Measurements from ENCODE around the gene ZKSCAN1. TPM values are rescaled to one million over a fixed set of nuclear protein-coding genes. Genes with fewer than 3 reads are reported as not detected.
"Not testable (repeated sequence)": the region's sequence is repeated elsewhere in the genome, so short reads cannot be mapped to it uniquely, and the experiment has no call there.

Gene ZKSCAN1
- total RNA-seq, 1 donor from 2014 or later = 32.9 TPM

DNA sequence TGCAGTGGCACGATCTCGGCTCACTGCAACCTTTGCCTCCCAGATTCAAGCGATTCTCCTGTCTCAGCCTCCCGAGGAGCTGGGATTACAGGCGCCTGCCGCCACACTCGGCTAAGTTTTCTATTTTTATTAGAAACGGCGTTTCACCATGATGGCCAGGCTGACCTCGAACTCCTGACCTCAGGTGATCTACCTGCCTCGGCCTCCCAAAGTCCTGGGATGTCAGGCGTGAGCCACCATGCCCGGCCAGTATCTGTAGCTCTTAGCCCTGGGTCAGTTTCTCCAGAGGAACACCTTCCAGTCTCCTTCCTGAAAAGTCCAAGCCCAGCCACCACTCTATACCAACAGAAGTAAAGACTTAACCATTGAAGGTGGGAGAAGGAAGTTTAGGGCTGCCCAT is 15.2 kb upstream of the ZKSCAN1 start:
- Histone ChIP-seq H3K36me3 (ENCODE audit: control insufficient read depth in 3 of 3, insufficient read depth in 3 of 3, low read length in 3 of 3) (no peaks in the 10 kb centered on the region), H3K4me3 (ENCODE audit: low read length in 3 of 3) (no peak overlapping the region)

DNA sequence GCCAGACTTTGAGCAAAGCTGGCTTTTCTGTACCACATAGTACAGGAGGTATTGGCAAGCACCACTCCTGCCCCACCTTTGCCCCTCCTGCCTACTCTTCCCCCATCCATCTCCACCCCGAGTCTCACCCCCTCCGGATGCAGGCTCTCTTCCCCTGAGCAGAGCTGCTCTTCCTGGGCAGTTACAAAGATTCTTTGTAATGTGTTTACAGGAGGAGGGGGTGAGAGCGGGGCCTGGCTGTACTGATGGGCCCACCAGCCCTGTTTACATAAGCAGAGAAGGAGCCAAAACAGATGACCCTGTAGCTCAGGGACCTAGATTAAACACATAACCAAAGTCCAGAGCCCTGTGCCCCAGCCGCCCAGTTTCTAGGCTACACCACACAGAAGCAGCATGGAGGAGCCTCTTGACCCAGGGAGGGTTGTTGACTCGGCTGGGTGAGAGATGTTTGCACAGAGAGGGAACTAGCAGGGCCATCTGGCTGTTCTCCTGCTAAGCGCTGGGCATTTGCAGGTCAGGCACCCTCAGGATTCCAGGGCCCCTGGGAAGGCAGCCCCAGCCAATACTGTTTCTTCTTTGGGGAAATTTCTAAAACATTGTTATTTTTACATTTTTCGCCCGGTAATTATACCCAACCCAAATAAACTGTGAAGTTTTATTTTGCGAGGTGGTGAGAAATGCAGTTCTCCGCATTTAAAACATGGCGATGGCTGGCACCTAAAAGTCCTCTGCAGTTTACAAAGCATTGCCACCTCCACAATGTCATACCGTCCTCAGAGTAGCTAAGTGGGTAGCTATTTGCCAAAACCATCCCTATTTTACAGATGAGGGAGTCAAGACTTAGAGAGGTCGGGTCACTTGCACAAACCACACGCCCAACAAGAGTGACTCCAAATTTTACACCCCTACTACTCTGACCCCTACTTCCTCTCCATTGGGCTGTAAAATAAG is 11.4 kb upstream of the ZKSCAN1 start:
- no peak overlapping the region for H3K4me3 ChIP-seq (ENCODE audit: low read length in 3 of 3)
- H3K9me3 ChIP-seq (ENCODE audit: control insufficient read depth in 3 of 3, low read length in 3 of 3) = no peaks in the 10 kb centered on the region
- no peaks in the 10 kb centered on the region for H3K4me1 ChIP-seq (ENCODE audit: control insufficient read depth in 3 of 3, insufficient read depth in 3 of 3, low read length in 3 of 3)
- no peak overlapping the region for H3K27ac ChIP-seq (ENCODE audit: low read depth, low read length)
- H3K36me3 ChIP-seq (ENCODE audit: control insufficient read depth in 3 of 3, insufficient read depth in 3 of 3, low read length in 3 of 3) = no peaks in the 10 kb centered on the region
- no peak overlapping the region for H3K9ac ChIP-seq (ENCODE audit: low read depth in 1 of 3, low read length in 3 of 3)
- H3K27me3 ChIP-seq (ENCODE audit: control insufficient read depth in 3 of 3, insufficient read depth in 3 of 3, low read length in 3 of 3) = no peaks in the 10 kb centered on the region

More for the DNA sequence above, 15.2 kb upstream of the ZKSCAN1 start:
- Histone ChIP-seq H3K9ac (ENCODE audit: low read depth in 1 of 3, low read length in 3 of 3) (no peak overlapping the region), H3K4me1 (ENCODE audit: control insufficient read depth in 3 of 3, insufficient read depth in 3 of 3, low read length in 3 of 3) (peaks cover 0 to 8% (median 0%) of the 10 kb centered on the region in 3 donors), H3K27ac (ENCODE audit: low read depth, low read length) (no peak overlapping the region), H3K27me3 (ENCODE audit: control insufficient read depth in 3 of 3, insufficient read depth in 3 of 3, low read length in 3 of 3) (peaks cover 0 to 7% (median 0%) of the 10 kb centered on the region in 3 donors), H3K9me3 (ENCODE audit: control insufficient read depth in 3 of 3, low read length in 3 of 3) (no peaks in the 10 kb centered on the region)

DNA sequence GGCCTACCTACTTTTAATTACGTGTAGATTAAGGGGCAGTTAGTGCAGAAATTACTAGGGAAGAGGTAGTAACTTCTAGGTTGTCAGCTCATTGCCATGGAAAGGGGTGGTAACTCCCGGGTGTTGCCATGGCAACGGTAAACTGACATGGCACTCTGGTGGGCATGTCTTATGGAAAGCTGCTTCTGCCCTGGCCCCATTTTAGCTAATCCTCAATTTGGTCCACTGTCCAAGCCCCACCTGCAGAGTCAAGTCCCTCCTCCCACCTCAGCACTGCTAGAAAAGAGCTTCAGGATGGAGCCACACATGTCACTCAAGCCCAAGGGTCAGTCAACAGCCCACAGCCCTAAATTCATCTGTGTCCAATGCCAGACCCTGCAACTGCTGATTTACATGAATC is 7.5 kb upstream of the ZKSCAN1 start:
- no peak overlapping the region for H3K4me3 ChIP-seq (ENCODE audit: low read length in 3 of 3)
- H3K9ac ChIP-seq (ENCODE audit: low read depth in 1 of 3, low read length in 3 of 3) = no peak overlapping the region
- no peaks in the 10 kb centered on the region for H3K9me3 ChIP-seq (ENCODE audit: control insufficient read depth in 3 of 3, low read length in 3 of 3)
- peaks cover 0 to 5% (median 0%) of the 10 kb centered on the region in 3 donors for H3K27me3 ChIP-seq (ENCODE audit: control insufficient read depth in 3 of 3, insufficient read depth in 3 of 3, low read length in 3 of 3)
- no peaks in the 10 kb centered on the region for H3K36me3 ChIP-seq (ENCODE audit: control insufficient read depth in 3 of 3, insufficient read depth in 3 of 3, low read length in 3 of 3)
- H3K27ac ChIP-seq (ENCODE audit: low read depth, low read length) = no peak overlapping the region
- H3K4me1 ChIP-seq (ENCODE audit: control insufficient read depth in 3 of 3, insufficient read depth in 3 of 3, low read length in 3 of 3) = no peaks in the 10 kb centered on the region

DNA sequence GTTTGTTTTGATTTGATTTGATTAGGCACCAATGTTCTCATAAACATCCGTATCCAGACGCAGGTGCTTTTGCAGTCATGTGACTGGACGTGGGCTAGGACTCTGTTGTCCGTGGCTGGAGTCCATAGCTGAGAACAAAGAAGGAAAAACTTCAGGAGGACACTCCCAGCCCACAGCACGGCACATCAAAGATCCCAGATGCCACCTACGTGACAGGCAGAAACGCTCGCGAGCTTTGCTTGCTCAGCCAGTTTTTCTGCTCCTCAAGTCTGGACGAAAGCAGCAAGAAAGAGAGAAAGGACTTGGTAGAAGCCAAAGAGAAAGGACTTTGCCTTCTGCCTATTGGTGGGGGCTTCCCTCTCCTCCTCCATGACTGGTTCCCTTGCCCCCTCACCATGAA is 6.9 kb upstream of the ZKSCAN1 start:
- Histone ChIP-seq H3K4me1 (ENCODE audit: control insufficient read depth in 3 of 3, insufficient read depth in 3 of 3, low read length in 3 of 3) (no peaks in the 10 kb centered on the region), H3K27ac (ENCODE audit: low read depth, low read length) (no peak overlapping the region), H3K9me3 (ENCODE audit: control insufficient read depth in 3 of 3, low read length in 3 of 3) (no peaks in the 10 kb centered on the region), H3K4me3 (ENCODE audit: low read length in 3 of 3) (no peak overlapping the region), H3K36me3 (ENCODE audit: control insufficient read depth in 3 of 3, insufficient read depth in 3 of 3, low read length in 3 of 3) (no peaks in the 10 kb centered on the region), H3K9ac (ENCODE audit: low read depth in 1 of 3, low read length in 3 of 3) (no peak overlapping the region), H3K27me3 (ENCODE audit: control insufficient read depth in 3 of 3, insufficient read depth in 3 of 3, low read length in 3 of 3) (peaks cover 0 to 5% (median 0%) of the 10 kb centered on the region in 3 donors)

DNA sequence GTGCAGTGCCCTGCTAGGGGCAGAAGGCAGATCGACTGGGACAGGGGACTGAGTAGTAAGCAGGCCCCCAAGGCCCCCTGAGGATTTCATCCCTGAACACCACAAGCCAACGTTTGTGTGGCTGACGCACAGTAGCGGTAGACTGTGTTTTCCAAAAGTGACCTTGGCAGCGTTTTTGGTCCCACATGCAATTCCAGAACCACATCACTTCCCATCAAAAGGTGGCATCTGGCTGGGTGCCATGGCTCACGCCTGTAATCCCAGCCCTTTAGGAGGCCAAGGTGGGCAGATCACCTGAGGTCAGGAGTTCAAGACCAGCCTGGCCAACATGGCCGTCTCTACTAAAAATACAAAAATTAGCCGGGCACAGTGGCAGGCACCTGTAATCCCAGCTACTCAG is 5.4 kb upstream of the ZKSCAN1 start:
- H3K27me3 ChIP-seq (ENCODE audit: control insufficient read depth in 3 of 3, insufficient read depth in 3 of 3, low read length in 3 of 3); H3K27ac ChIP-seq (ENCODE audit: low read depth, low read length); H3K4me3 ChIP-seq (ENCODE audit: low read length in 3 of 3); H3K36me3 ChIP-seq (ENCODE audit: control insufficient read depth in 3 of 3, insufficient read depth in 3 of 3, low read length in 3 of 3); H3K4me1 ChIP-seq (ENCODE audit: control insufficient read depth in 3 of 3, insufficient read depth in 3 of 3, low read length in 3 of 3); H3K9ac ChIP-seq (ENCODE audit: low read depth in 1 of 3, low read length in 3 of 3); H3K9me3 ChIP-seq (ENCODE audit: control insufficient read depth in 3 of 3, low read length in 3 of 3): not testable (repeated sequence)

DNA sequence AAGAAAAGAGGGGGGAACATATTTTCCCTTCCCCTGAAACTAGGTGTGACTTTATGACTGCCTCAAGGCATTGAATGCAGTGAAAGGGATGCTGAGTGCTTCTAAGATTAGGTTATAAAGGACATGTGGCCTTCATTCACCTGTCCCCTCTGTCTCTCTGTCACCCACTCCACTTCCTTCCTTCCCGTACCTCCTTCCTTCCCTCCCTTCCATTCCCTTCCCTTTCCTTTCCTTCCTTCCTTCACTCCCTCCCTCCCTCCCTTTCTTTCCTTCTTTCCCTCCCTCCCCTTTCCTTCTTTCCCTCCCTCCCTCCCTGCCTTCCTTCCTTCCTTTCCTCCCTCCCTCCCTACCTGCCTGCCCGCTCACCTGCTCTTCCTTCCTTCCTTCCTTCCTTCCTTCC is 4.5 kb upstream of the ZKSCAN1 start:
- H3K9ac ChIP-seq (ENCODE audit: low read depth in 1 of 3, low read length in 3 of 3) = no peak overlapping the region

DNA sequence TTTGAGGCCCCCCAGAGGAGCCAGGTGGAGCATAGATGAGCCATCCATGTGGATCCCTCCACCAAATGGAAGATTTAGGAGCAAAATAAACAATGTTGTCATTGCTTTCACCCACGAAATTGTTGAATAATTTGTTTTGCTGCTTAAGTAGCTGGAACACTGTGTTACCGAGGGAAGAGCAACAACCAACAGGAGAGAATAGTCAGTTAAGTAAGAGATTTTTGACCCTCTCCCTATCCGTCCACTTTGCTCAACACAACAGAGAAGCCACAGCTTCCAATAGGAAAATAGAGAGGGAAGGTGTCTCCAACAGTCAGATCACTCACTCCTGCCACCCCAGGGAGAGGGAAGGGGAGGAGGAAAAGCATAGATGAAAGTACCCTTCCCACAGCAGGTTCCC is 3.9 kb upstream of the ZKSCAN1 start:
- Histone ChIP-seq H3K27ac (ENCODE audit: low read depth, low read length) (no peak overlapping the region), H3K4me3 (ENCODE audit: low read length in 3 of 3) (no peak overlapping the region)

More for the DNA sequence above, 4.5 kb upstream of the ZKSCAN1 start:
- Histone ChIP-seq H3K27me3 (ENCODE audit: control insufficient read depth in 3 of 3, insufficient read depth in 3 of 3, low read length in 3 of 3) (peaks cover 0 to 5% (median 0%) of the 10 kb centered on the region in 3 donors), H3K4me1 (ENCODE audit: control insufficient read depth in 3 of 3, insufficient read depth in 3 of 3, low read length in 3 of 3) (peaks cover 0 to 5% (median under 1%) of the 10 kb centered on the region in 3 donors), H3K36me3 (ENCODE audit: control insufficient read depth in 3 of 3, insufficient read depth in 3 of 3, low read length in 3 of 3) (no peaks in the 10 kb centered on the region), H3K4me3 (ENCODE audit: low read length in 3 of 3) (no peak overlapping the region), H3K27ac (ENCODE audit: low read depth, low read length) (no peak overlapping the region), H3K9me3 (ENCODE audit: control insufficient read depth in 3 of 3, low read length in 3 of 3) (no peaks in the 10 kb centered on the region)

DNA sequence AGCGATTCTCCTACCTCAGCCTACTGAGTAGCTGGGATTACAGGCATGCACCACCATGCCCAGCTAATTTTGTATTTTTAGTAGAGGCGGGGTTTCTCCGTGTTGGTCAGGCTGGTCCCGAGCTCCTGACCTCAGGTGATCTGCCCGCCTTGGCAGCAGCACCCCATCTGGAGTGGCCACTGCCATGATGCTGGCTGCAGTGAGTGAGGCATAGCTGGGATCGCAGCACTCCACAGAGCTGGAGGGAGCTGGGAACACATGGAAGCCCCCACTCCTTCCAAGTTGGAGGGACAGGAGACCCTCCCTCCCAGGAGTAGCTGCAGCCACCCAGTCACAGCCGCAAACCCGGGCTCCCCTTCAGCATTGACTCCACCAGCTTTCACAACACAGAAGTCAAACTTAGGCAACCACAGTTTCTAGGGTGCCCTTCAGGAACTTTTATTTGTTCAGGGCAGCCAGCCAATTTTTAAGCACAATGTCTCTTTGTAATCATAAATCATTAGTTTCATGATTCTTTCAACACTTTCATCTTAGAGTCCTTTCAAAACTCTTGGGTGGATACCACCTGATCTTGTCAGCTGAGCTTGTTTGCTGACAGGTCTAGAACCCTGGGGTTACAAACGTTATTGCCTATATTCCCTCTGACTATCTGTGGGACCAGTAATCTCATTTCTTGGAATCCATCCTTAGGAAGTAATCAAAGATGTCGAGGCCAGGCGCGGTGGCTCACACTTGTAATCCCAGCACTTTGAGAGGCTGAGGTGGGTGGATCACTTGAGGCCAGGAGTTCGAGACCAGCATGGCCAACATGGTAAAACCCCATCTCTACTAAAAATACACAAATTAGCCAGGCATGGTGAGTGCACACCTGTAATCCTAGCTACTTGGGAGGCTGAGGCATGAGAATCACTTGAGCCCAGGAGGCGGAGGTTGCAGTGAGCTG is 2.7 kb upstream of the ZKSCAN1 start:
- not testable (repeated sequence) for H3K9ac ChIP-seq (ENCODE audit: low read depth in 1 of 3, low read length in 3 of 3); H3K27me3 ChIP-seq (ENCODE audit: control insufficient read depth in 3 of 3, insufficient read depth in 3 of 3, low read length in 3 of 3); H3K4me3 ChIP-seq (ENCODE audit: low read length in 3 of 3); H3K27ac ChIP-seq (ENCODE audit: low read depth, low read length); H3K9me3 ChIP-seq (ENCODE audit: control insufficient read depth in 3 of 3, low read length in 3 of 3); H3K36me3 ChIP-seq (ENCODE audit: control insufficient read depth in 3 of 3, insufficient read depth in 3 of 3, low read length in 3 of 3)
- peaks cover 8 to 18% (median 11%) of the 10 kb centered on the region in 3 donors for H3K4me1 ChIP-seq (ENCODE audit: control insufficient read depth in 3 of 3, insufficient read depth in 3 of 3, low read length in 3 of 3)

More for the DNA sequence above, 3.9 kb upstream of the ZKSCAN1 start:
- Histone ChIP-seq H3K27me3 (ENCODE audit: control insufficient read depth in 3 of 3, insufficient read depth in 3 of 3, low read length in 3 of 3) (peaks cover 0 to 5% (median 0%) of the 10 kb centered on the region in 3 donors), H3K9ac (ENCODE audit: low read depth in 1 of 3, low read length in 3 of 3) (no peak overlapping the region), H3K9me3 (ENCODE audit: control insufficient read depth in 3 of 3, low read length in 3 of 3) (no peaks in the 10 kb centered on the region), H3K36me3 (ENCODE audit: control insufficient read depth in 3 of 3, insufficient read depth in 3 of 3, low read length in 3 of 3) (no peaks in the 10 kb centered on the region), H3K4me1 (ENCODE audit: control insufficient read depth in 3 of 3, insufficient read depth in 3 of 3, low read length in 3 of 3) (peaks cover 2 to 9% (median 6%) of the 10 kb centered on the region in 3 donors)

DNA sequence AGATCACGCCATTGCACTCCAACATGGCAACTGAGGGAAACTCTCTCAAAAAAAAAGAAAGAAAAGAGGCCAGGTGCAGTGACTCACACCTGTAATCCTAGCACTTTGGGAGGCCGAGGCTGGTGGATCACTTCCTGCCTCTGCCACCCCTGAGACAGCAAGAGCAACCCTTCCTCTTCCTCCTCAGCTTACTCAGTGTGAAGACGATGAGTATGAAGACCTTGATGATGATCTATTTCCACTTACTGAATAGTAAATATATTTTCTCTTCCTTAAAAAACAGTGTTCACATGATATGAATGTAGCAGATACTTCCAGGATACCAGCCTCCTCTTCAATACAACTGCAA is 2.1 kb upstream of the ZKSCAN1 start:
- no peaks in the 10 kb centered on the region for H3K9me3 ChIP-seq (ENCODE audit: control insufficient read depth in 3 of 3, low read length in 3 of 3)
- H3K4me1 ChIP-seq (ENCODE audit: control insufficient read depth in 3 of 3, insufficient read depth in 3 of 3, low read length in 3 of 3) = peaks cover 8 to 20% (median 11%) of the 10 kb centered on the region in 3 donors
- H3K4me3 ChIP-seq (ENCODE audit: low read length in 3 of 3) = no peak overlapping the region
- H3K27ac ChIP-seq (ENCODE audit: low read depth, low read length) = no peak overlapping the region
- no peaks in the 10 kb centered on the region for H3K36me3 ChIP-seq (ENCODE audit: control insufficient read depth in 3 of 3, insufficient read depth in 3 of 3, low read length in 3 of 3)
- H3K27me3 ChIP-seq (ENCODE audit: control insufficient read depth in 3 of 3, insufficient read depth in 3 of 3, low read length in 3 of 3) = peaks cover 0 to 5% (median 0%) of the 10 kb centered on the region in 3 donors
- H3K9ac ChIP-seq (ENCODE audit: low read depth in 1 of 3, low read length in 3 of 3) = no peak overlapping the region

Measured in skeletal muscle tissue (tissue), 4 donors.